Measurements from ENCODE around the gene GNG12.

GNG12 gene

DNA sequence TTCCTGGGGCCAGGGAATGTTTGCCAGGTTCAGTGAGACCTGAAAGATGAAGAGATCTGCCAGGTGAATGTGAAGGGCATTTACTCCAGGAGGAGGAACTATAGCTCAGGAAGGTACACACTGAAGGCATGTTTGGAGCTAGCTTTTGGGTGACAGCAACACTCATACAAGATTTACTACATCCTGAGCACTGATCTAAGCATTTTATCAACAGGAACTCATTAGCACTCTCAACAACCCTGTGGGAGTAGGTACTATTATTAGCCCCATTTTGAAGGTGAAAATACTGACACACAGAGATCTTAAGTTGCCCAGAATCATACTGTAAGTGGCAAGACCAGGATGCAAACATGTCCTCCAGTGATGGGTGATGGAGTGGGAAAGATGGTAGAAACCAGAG is 141.6 kb downstream of the GNG12 start:
- H3K27ac ChIP-seq: no peak overlapping the region
- TF ChIP-seq ZFX (IDR thresholded peaks at IDR 0.05) (no peak), CTCF (conservative IDR thresholded peaks at IDR 0.05) (no peak)

GRCh38 chr1:67690411-67690810 is 142.9 kb downstream of the GNG12 start:
- no peak overlapping the region for H3K27ac ChIP-seq

GRCh38 chr1:67690018-67690363 is 143.3 kb downstream of the GNG12 start:
- no peak for TF ChIP-seq ZFX (IDR thresholded peaks at IDR 0.05)
- no peak for TF ChIP-seq CTCF (conservative IDR thresholded peaks at IDR 0.05)
- no peak overlapping the region for H3K27ac ChIP-seq

More at GRCh38 chr1:67690411-67690810, 142.9 kb downstream of the GNG12 start:
- no peak for TF ChIP-seq CTCF (conservative IDR thresholded peaks at IDR 0.05)
- no peak for TF ChIP-seq ZFX (IDR thresholded peaks at IDR 0.05)

DNA sequence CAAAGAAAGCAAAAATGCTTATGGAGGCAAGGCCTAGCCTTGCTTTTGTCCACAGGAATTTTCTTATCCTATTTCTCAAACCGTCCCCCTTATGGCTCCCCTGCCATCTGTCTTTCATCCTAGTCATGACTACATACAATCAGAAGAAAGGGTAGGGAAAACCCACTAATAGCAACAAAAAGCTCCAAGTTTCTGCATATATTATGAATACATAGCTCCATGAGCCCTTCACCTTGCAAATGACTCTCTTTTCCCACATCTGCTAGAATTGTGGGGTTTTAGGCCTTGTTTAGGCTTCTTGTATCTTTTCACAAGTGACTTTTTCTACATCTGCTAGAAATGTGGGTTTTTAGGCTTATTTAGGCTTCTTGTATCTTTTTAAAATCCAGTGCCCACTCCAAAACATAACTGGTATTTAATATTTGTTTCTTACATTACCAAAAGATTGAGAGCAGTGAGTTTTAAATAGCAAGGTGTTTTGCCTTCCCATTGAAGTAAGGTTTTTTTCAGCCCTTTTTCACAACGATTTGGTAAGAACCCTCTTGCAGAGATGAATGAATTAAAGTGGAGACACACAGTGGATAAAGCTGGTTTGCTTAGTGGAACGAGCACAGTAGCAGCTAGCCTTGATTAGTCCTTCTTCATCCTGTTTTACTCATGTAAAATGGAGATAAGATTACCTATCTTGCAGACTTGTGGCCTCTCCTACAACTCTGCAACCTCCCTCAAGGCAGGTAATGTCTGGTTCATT is 143.8 kb downstream of the GNG12 start:
- TF ChIP-seq CTCF (conservative IDR thresholded peaks at IDR 0.05) (no peak), ZFX (IDR thresholded peaks at IDR 0.05) (no peak)
- H3K27ac ChIP-seq: no peak overlapping the region

- TF ChIP-seq ZFX (IDR thresholded peaks at IDR 0.05) (no peak), CTCF (conservative IDR thresholded peaks at IDR 0.05) (no peak)
- H3K27ac ChIP-seq: no peak overlapping the region
Measured at GRCh38 chr1:67688526-67689219, 144.6 kb downstream of the GNG12 start.

- TF ChIP-seq CTCF (conservative IDR thresholded peaks at IDR 0.05): no peak
- no peak for TF ChIP-seq ZFX (IDR thresholded peaks at IDR 0.05)
- H3K27ac ChIP-seq: no peak overlapping the region
Measured at GRCh38 chr1:67687649-67688048, 145.6 kb downstream of the GNG12 start.

- no peak overlapping the region for H3K27ac ChIP-seq
- TF ChIP-seq ZFX (IDR thresholded peaks at IDR 0.05) (no peak), CTCF (conservative IDR thresholded peaks at IDR 0.05) (no peak)
Measured at GRCh38 chr1:67687198-67687545, 146.1 kb downstream of the GNG12 start.

Data from C4-2B (cell line).